Stimulated activated CD8-positive, alpha-beta memory T cell treated with anti-CD3 and anti-CD28 coated beads, Interleukin-7, amount 100 ng/mL, for 24 hours (primary cell): ENCODE measurements around the gene SLC35G1.

Source experiments
- DNase-seq: peaks from one replicate; pipeline ENCODE4 v3.0.0-alpha.2; 2020; ENCODE audit warnings: low read depth

The SLC35G1 gene

DNA sequence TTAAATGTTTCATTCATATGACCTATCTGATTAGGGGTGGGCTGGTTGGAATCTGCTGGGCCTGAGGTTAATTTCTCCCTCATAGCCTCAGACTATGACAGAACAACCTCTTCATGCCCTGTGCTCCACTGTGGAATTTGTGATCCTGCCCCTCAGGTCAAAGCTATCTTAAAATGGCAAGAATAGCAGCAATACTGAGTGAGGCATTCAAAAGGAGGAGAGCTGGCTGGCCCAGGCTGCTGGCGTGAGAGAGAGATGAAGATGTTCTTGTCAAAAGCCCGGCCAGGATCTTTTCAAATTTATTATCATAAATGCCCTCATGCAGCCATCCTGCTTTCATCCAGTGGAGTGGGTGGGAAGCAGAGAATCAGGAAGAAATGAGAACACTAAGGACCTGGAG, 58.1 kb downstream of the SLC35G1 start:
- DNase-seq = no peak
